Measurements from ENCODE around the gene IRX1.

IRX1 gene

GRCh38 chr5:3650868-3651267 lies 55.2 kb downstream of the IRX1 start:
- DNase-seq (ENCODE audit: low read depth in 2 of 2), result no peak

Measured in stimulated activated CD4-positive, alpha-beta T cell treated with anti-CD3 and anti-CD28 coated beads, Interleukin-15, amount 100 ng/mL, for 48 hours (primary cell).